A673 (cell line): ENCODE results near the gene PDGFD. TPM values are rescaled to one million over a fixed set of nuclear protein-coding genes. Genes with fewer than 3 reads are reported as not detected.

Experiments
- BruUV-seq: library from RNA; stranded (reverse); fragments of 400-500 nt; replicated peaks from 2 replicates; lab custom pipeline; 2021; lab: Mats Ljungman, UMichigan
- CTCF ChIA-PET: fragments of 300-600 bp; sonication (Branson Sonifier 250); formaldehyde crosslinking; loops from one replicate; lab custom pipeline; 2022; ENCODE audit warnings: antibody characterized with exemption; lab: Charles Lee
- POLR2A ChIA-PET: fragments of 300-600 bp; sonication (Branson Sonifier 250); formaldehyde crosslinking; loops from one replicate; lab custom pipeline; 2022; ENCODE audit warnings: antibody characterized with exemption; ENCODE audit not compliant: low non-redundant PET; lab: Charles Lee
- DNase-seq: peaks from one replicate; pipeline ENCODE4 v3.0.0-alpha.2; 2015; ENCODE audit warnings: low spot score
- H3K27ac ChIP-seq: fragments of 200-600 bp; sonication (generic); 2 replicates; pipeline ENCODE4 v1.5.1; 2016; ENCODE audit warnings: mixed run types, low read depth, mild to moderate bottlenecking, mixed read lengths, antibody characterized with exemption, low read length; ENCODE audit not compliant: poor library complexity, severe bottlenecking
- H3K27me3 ChIP-seq: fragments of 200-600 bp; sonication (generic); replicated peaks from 2 replicates; pipeline ENCODE4 v1.6.1; 2017; ENCODE audit warnings: mixed run types, low read depth, mild to moderate bottlenecking, mixed read lengths, antibody characterized with exemption, low read length; ENCODE audit not compliant: insufficient read depth, poor library complexity
- H3K36me3 ChIP-seq: fragments of 200-600 bp; sonication (generic); 2 replicates; pipeline ENCODE4 v1.6.1; 2016; ENCODE audit warnings: mixed run types, mild to moderate bottlenecking, mixed read lengths, antibody characterized with exemption, low read length; ENCODE audit not compliant: insufficient read depth, poor library complexity, severe bottlenecking
- H3K4me1 ChIP-seq: fragments of 200-600 bp; sonication (generic); 2 replicates; pipeline ENCODE4 v1.6.1; 2017; ENCODE audit warnings: mixed run types, mild to moderate bottlenecking, mixed read lengths, antibody characterized with exemption, low read length; ENCODE audit not compliant: insufficient read depth, poor library complexity, severe bottlenecking
- H3K4me3 ChIP-seq: fragments of 200-600 bp; sonication (generic); 2 replicates; pipeline ENCODE4 v1.5.1; 2016; ENCODE audit warnings: low read depth, mixed run types, mild to moderate bottlenecking, mixed read lengths, low read length; ENCODE audit not compliant: poor library complexity, severe bottlenecking
- H3K9me3 ChIP-seq: fragments of 200-600 bp; sonication (generic); 2 replicates; pipeline ENCODE4 v1.6.1; 2016; ENCODE audit warnings: mixed run types, low read depth, mild to moderate bottlenecking, mixed read lengths, antibody characterized with exemption, low read length; ENCODE audit not compliant: poor library complexity, severe bottlenecking
- CTCF ChIP-seq: fragments of 300-800, 200-600 bp; sonication (generic); conservative IDR thresholded peaks from 2 replicates; pipeline ENCODE4 v1.5.1; 2017; ENCODE audit warnings: low read depth, mild to moderate bottlenecking, antibody characterized with exemption, low read length, moderate library complexity, mixed read lengths
- EZH2 ChIP-seq: fragments of 200-600 bp; sonication (generic); IDR thresholded peaks from 2 replicates; pipeline ENCODE4 v1.6.1; 2017; ENCODE audit warnings: borderline replicate concordance, low read depth, mild to moderate bottlenecking, mixed read lengths, antibody characterized with exemption, low read length; ENCODE audit not compliant: poor library complexity, severe bottlenecking
- intact Hi-C: fragments of 100-400 bp; cut with micrococcal nuclease; formaldehyde crosslinking; loops from one replicate; pipeline ENCODE4 v1.10.0; 2022; ENCODE audit not compliant: unreplicated experiment
- total RNA-seq: library from RNA; stranded (reverse); gene quantifications from 2 replicates; pipeline ENCODE4 v1.2.3, GENCODE V29; 2021

PDGFD gene
- total RNA-seq, 1 experiment from 2014 or later = 6.1 TPM

- H3K27me3 ChIP-seq = no peaks in the 10 kb centered on the region
- ChIA-PET POLR2A (no interaction called here), CTCF (no interaction called here)
- intact Hi-C loops = no loop called here
- no peak for DNase-seq
- TF ChIP-seq CTCF (no peak), EZH2 (no peak)
- no TSS peak for BruUV-seq
- no peak overlapping the region for H3K27ac ChIP-seq
- no peaks in the 10 kb centered on the region for H3K9me3 ChIP-seq
- H3K36me3 ChIP-seq = no peaks in the 10 kb centered on the region
- no peak overlapping the region for H3K4me3 ChIP-seq
- H3K4me1 ChIP-seq = peaks cover 11% of the 10 kb centered on the region
Observed at GRCh38 chr11:103894034-103894433, 269.9 kb downstream of the PDGFD start.

- intact Hi-C loops = no loop called here
- H3K36me3 ChIP-seq = no peaks in the 10 kb centered on the region
- H3K9me3 ChIP-seq = no peaks in the 10 kb centered on the region
- H3K27ac ChIP-seq = no peak overlapping the region
- no peak for DNase-seq
- peaks cover 11% of the 10 kb centered on the region for H3K4me1 ChIP-seq
- no peaks in the 10 kb centered on the region for H3K27me3 ChIP-seq
- TF ChIP-seq CTCF = no peak
- TF ChIP-seq EZH2 = no peak
- ChIA-PET CTCF (no interaction called here), POLR2A (no interaction called here)
- no TSS peak for BruUV-seq
- H3K4me3 ChIP-seq = no peak overlapping the region
Observed at GRCh38 chr11:103893371-103893770, 270.6 kb downstream of the PDGFD start.

GRCh38 chr11:103892603-103893002 is 271.3 kb downstream of the PDGFD start:
- TF ChIP-seq EZH2 (no peak), CTCF (no peak)
- CTCF ChIA-PET = no interaction called here
- intact Hi-C loops = no loop called here

More at GRCh38 chr11:103892603-103893002, 271.3 kb downstream of the PDGFD start:
- BruUV-seq = no TSS peak
- peak; percentile 79 for DNase-seq
- POLR2A ChIA-PET = no interaction called here
- no peaks in the 10 kb centered on the region for H3K9me3 ChIP-seq
- no peaks in the 10 kb centered on the region for H3K27me3 ChIP-seq
- peaks cover 9% of the 10 kb centered on the region for H3K4me1 ChIP-seq
- H3K36me3 ChIP-seq = no peaks in the 10 kb centered on the region
- no peak overlapping the region for H3K4me3 ChIP-seq
- H3K27ac ChIP-seq = no peak overlapping the region
